BE2C (cell line): ENCODE measurements around the gene SMYD2.

Experiments
- DNase-seq: peaks from one replicate; pipeline ENCODE4 v3.0.0-alpha.2; 2020
- H3K27me3 ChIP-seq: fragments of 250-450 bp; sonication (Bioruptor Pico); 2 replicates; pipeline ENCODE4 v1.5.1; 2020; ENCODE audit warnings: mild to moderate bottlenecking
- H3K36me3 ChIP-seq: fragments of 250-450 bp; sonication (Bioruptor Pico); 2 replicates; pipeline ENCODE4 v1.5.1; 2020; ENCODE audit warnings: mild to moderate bottlenecking
- H3K4me1 ChIP-seq: fragments of 250-450 bp; sonication (Bioruptor Pico); 2 replicates; pipeline ENCODE4 v1.5.1; 2020
- H3K4me3 ChIP-seq: 2 replicates; pipeline ENCODE4 v1.5.1; 2011; ENCODE audit warnings: low read depth, low read length
- H3K9me3 ChIP-seq: fragments of 250-450 bp; sonication (Bioruptor Pico); 2 replicates; pipeline ENCODE4 v1.5.1; 2020
- TF ChIP-seq, protein P1 (sequence below): IDR thresholded peaks from 2 replicates; pipeline ENCODE4 v1.5.1; 2012; ENCODE audit warnings: mild to moderate bottlenecking, low read depth, low read length

The SMYD2 gene

DNA sequence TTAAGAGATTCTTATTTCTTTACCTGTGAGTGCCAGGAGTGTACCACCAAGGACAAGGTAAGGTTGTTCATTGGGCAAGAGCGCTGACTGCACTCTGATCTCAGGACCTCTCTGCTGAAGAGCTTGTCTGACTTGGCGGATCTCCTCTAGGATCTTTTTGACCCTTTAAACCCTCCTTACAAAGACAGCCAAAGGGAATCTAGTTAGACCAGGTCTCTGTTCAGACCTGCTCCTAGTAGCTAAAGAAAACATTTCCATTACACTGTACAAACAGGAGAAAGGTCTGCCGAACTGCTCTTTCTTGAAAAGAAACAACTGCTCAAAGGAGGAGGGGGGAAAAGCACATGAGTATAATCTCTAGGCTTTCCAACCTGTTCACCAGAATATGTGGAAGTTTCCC is 49.3 kb downstream of the SMYD2 start:
- no peaks in the 10 kb centered on the region for H3K27me3 ChIP-seq
- DNase-seq = no peak
- no peaks in the 10 kb centered on the region for H3K4me1 ChIP-seq
- no peaks in the 10 kb centered on the region for H3K36me3 ChIP-seq
- no peak overlapping the region for H3K4me3 ChIP-seq
- TF ChIP-seq, protein P1, sequence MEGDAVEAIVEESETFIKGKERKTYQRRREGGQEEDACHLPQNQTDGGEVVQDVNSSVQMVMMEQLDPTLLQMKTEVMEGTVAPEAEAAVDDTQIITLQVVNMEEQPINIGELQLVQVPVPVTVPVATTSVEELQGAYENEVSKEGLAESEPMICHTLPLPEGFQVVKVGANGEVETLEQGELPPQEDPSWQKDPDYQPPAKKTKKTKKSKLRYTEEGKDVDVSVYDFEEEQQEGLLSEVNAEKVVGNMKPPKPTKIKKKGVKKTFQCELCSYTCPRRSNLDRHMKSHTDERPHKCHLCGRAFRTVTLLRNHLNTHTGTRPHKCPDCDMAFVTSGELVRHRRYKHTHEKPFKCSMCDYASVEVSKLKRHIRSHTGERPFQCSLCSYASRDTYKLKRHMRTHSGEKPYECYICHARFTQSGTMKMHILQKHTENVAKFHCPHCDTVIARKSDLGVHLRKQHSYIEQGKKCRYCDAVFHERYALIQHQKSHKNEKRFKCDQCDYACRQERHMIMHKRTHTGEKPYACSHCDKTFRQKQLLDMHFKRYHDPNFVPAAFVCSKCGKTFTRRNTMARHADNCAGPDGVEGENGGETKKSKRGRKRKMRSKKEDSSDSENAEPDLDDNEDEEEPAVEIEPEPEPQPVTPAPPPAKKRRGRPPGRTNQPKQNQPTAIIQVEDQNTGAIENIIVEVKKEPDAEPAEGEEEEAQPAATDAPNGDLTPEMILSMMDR = no peak
- no peaks in the 10 kb centered on the region for H3K9me3 ChIP-seq

DNA sequence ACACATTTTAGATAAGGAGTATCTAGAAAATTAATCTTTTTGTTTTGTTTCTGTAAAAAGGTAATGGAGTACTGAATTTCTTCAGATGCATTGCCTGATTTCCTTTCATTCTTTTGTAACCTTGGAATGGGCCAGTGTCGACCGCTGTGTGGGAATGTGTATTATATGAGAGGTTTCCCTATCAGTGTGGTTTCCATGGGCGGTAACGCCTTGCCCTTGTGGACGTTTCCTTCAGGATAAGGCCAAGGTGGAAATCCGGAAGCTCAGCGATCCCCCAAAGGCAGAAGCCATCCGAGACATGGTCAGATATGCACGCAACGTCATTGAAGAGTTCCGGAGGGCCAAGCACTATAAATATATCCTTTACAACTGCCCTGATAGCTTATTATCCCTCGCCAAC is 49.8 kb downstream of the SMYD2 start:
- Histone ChIP-seq H3K27me3 (no peaks in the 10 kb centered on the region), H3K4me3 (no peak overlapping the region), H3K36me3 (no peaks in the 10 kb centered on the region), H3K4me1 (no peaks in the 10 kb centered on the region), H3K9me3 (no peaks in the 10 kb centered on the region)
- DNase-seq = no peak
- TF ChIP-seq, protein P1 = no peak

DNA sequence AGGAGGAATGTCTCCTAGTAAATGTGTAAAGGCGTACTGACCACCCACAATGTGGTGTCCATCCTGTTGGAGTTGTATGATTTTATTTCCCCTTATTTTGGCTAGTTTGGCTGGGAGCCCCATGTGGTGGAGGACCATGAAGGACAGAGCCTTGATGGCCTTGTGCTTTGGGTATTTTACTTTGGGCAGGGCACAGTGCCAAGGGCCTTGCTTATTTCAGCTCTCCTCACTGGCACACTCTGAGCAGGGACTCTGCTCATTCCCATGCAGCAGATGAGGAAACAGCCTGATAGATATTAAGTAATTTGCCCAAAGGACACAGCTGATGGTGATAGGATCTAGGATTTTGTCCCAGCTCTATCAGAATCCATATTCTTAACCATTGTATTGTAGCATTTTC is 50.2 kb downstream of the SMYD2 start:
- Histone ChIP-seq H3K4me3 (no peak overlapping the region), H3K36me3 (no peaks in the 10 kb centered on the region)

DNA sequence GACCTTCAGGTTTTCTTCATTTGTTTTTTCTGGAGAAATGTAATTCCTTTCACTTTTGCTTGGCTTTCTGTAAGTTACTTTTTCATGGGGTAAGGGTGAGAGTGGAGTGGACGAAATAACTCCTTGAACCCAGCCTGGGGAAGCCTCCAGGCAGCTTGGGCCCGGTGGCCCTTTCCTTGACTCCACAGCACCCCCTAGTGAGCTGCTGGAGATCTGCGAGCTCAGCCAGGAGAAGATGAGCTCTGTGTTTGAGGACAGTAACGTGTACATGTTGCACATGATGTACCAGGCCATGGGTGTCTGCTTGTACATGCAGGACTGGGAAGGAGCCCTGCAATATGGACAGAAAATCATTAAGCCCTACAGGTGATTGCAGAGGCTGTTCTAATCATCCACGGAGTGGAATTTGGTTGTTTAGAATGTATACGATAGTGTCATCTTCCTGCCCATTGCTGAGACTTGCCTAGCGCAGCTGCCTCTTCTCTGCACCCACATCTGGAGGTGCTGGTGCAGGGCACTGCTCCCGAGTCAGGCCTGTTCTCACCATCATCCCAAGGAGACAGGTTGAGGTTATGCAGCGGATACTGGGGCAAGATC is 51.0 kb downstream of the SMYD2 start:
- H3K4me1 ChIP-seq = no peaks in the 10 kb centered on the region
- peak; percentile 65 for DNase-seq

More for the DNA sequence above, 50.2 kb downstream of the SMYD2 start:
- TF ChIP-seq, protein P1 = no peak
- Histone ChIP-seq H3K9me3 (no peaks in the 10 kb centered on the region), H3K27me3 (no peaks in the 10 kb centered on the region), H3K4me1 (no peaks in the 10 kb centered on the region)
- DNase-seq = no peak

DNA sequence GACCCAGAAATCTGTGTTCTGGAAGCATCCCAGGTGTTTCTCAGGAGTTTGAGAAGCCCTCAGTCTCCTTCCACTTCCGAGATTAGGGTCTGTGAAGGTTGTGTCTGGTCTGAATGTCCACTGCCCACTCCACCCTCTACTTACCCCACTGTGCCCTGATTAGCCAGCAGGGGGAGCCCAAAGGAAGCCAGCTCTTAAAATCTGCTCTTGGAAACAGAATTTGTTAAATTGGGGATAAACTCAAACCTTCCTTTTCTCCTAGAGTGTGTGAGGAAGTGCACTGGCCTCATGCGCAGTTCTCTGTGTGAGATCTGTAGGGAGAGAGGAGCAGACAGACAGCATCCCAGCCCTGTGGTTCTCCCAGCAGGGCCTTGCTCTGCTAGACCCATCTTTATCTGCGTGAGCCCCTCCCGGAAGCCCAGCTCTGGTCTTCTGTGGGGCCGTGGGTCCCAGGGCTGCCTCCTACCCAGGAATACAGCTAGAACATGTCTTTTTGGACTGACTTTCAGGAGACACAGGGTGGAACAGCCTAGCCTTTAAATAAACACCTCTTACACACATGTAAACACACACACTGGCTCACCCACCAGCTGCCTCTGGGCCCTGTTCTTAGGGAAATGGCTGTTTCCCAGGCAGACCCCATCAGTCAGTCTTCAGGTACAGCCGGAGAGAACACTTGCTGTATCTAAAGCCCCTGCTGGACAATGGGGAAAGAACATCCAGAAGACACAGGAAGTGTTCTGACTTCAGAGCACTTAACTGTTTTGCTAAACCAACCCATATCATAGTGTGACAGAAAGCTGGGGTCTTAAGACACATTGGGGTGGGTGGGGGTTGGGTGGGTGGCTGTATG is 52.2 kb downstream of the SMYD2 start:
- Histone ChIP-seq H3K9me3 (no peaks in the 10 kb centered on the region), H3K4me3 (no peak overlapping the region), H3K27me3 (no peaks in the 10 kb centered on the region), H3K4me1 (no peaks in the 10 kb centered on the region), H3K36me3 (no peaks in the 10 kb centered on the region)
- DNase-seq = peak; percentile 58
- TF ChIP-seq, protein P1 = peak; percentile 98

More for the DNA sequence above, 51.0 kb downstream of the SMYD2 start:
- Histone ChIP-seq H3K9me3 (no peaks in the 10 kb centered on the region), H3K4me3 (no peak overlapping the region), H3K27me3 (no peaks in the 10 kb centered on the region), H3K36me3 (no peaks in the 10 kb centered on the region)
- TF ChIP-seq, protein P1 = peak; percentile 97

DNA sequence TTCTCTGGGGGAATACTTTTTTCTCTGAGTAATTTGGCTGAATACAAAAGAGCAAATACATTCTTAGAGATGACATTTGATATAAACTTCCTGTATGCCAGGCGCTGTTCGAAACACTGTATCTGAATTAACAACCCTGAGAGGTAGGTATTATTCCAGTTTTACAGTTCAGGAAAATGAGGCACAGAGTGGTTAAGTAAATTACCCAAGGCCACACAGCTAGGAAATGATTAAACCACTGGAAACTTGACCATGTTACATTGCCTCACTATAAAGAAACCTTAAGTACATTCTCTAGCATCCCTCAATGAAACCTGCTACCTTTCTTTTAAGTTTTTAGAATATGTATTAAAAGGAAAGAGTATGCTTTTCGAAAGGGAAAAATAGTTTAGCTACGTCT is 54.6 kb downstream of the SMYD2 start:
- TF ChIP-seq, protein P1 = no peak
- H3K36me3 ChIP-seq = no peaks in the 10 kb centered on the region
- DNase-seq = no peak
- H3K4me1 ChIP-seq = no peaks in the 10 kb centered on the region
- H3K4me3 ChIP-seq = no peak overlapping the region
- no peaks in the 10 kb centered on the region for H3K27me3 ChIP-seq
- H3K9me3 ChIP-seq = no peaks in the 10 kb centered on the region
